ENCODE data around the gene RNF223.
"Not testable (repeated sequence)": the region's sequence is repeated elsewhere in the genome, so short reads cannot be mapped to it uniquely, and the experiment has no call there.

Gene RNF223

DNA sequence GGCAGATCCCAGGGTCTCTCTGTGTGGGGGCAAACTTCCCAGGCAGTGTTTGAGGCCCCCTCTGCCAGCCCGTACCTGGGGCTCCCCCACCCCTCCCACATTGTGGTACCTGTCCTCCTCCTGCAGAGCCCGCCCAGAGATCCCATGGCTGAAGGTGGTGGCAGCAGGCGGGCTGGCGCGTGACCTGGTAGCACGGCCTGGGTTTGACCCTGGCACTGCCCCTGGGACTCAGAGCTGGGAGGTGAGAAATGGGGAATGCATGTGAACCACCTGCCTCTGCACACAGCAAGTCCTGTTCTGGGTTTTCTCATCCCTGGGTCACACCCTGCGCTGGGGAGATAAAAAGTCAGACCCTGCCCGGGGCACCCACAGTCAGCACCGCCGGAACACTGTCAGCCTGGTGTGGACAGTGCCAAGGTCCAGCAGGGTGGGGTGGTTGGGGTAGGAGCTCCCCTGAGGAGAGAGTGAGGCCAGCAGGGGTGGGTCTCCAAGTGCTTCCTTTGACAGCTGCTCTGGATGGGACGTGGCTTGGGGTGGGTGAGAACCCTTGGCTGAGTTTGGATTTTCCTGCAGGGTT, 42.4 kb downstream of the RNF223 start:
- no peak for DNase-seq (ENCODE audit: extremely low read depth in 1 of 2, low read depth in 1 of 2)

DNA sequence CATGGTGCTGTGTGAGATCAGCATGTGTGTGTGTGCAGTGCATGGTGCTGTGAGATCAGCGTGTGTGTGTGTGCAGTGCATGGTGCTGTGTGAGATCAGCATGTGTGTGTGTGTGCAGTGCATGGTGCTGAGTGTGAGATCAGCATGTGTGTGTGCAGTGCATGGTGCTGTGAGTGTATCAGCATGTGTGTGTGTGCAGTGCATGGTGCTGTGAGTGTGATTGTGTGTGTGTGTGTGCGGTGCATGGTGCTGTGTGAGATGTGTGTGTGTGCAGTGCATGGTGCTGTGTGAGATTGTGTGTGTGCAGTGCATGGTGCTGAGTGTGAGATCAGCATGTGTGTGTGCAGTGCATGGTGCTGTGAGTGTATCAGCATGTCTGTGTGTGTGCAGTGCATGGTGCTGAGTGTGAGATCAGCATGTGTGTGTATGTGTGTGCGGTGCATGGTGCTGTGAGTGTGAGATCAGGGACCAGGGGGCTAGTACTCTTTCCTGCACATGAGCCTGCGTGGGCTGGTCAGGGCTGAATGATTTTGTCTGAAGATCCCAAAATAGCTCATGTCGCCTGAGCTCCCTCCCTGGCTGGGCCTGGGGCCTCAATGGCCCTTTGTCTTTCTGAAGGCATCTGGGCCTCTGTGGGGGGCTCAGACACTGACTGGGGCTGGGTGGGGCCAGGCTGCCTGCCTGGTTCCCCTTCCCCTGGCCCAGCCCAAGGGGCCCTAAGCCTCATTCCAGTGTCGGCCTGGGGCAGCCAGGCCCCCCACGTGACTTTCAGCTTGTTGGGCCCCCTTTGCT, 43.0 kb downstream of the RNF223 start:
- DNase-seq (ENCODE audit: extremely low read depth in 1 of 2, low read depth in 1 of 2), result not testable (repeated sequence)

DNA sequence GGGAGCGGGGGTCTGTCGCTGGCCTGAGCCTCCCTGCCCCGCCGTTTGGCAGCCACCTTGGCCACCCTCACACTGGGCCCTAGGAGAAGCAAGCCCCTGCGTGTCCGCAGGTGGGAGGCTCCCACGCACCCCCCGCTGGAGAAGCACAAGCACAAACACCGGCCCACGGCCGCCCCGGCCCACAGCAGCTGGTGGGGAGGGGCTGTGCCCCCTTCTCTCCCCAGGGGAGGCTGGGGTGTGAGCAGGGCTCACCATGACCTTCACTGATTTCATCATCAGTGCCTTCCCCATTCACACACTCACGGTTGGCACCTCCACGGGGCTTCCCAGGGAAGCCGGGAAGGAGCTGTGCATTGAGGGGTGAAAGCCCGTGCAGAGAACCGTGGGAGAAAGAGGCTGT, 46.3 kb downstream of the RNF223 start:
- no peak for DNase-seq (ENCODE audit: extremely low read depth in 1 of 2, low read depth in 1 of 2)

DNA sequence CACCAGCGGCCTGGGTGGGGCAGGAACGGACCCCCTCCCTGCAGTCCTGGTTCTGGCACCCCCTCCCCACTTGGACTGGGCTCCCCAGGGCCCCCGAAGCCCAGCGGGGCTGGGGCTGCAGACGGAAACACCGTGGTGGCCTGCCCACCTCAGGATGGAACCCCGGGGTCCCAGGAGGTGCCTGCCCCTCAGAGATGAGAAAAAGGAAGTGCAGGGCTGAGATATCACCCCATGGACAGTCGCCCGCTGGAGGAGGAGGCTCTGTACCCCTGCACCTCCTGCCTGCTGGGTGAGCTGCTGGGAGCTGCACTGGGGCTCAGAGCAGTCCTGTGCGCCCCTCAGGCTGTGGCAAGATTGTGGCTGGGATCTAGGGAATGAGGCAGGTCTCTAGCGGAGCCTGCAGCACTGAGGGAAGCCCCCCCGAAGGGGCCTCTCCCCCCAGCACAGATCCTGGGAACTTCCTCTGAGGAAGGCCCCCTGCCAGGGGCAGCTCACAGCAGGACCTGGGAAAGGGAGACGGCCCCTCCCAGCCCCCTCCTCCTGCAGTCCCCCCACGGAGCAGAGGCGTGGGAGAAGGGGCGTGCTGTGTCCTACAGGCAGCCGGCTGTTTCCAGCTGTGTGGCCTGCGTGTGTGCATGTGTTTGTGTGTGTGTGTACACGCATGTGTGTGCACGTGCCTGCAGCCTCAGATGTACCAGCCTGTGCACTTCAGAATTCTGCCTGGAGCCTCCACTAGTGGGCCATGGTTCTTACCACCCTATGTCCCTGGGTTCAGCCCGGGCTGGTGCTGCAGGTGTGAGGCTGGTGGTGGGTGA, 47.3 kb downstream of the RNF223 start:
- DNase-seq (ENCODE audit: extremely low read depth in 1 of 2, low read depth in 1 of 2), result no peak

DNA sequence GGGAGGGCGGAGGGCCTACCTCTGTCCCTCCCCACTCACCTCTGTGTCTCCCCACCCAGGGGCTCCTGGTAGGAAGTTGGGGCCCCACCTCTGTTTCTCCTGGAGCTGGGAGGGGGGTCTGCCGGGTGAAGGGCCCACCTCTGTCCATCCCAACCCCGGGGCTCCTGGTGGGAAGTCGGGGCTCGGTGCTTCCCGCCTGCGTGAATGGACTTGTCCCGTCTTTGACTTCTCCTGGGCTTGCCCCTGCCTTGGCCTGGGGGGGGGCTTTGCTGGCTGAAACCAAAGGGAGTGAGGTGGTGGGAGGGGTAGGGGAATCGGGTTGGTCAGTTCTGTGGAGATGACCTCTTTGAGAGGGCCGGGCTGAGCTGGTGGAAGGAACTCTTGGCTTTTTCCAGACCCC, 48.4 kb downstream of the RNF223 start:
- no peak for DNase-seq (ENCODE audit: extremely low read depth in 1 of 2, low read depth in 1 of 2)

DNA sequence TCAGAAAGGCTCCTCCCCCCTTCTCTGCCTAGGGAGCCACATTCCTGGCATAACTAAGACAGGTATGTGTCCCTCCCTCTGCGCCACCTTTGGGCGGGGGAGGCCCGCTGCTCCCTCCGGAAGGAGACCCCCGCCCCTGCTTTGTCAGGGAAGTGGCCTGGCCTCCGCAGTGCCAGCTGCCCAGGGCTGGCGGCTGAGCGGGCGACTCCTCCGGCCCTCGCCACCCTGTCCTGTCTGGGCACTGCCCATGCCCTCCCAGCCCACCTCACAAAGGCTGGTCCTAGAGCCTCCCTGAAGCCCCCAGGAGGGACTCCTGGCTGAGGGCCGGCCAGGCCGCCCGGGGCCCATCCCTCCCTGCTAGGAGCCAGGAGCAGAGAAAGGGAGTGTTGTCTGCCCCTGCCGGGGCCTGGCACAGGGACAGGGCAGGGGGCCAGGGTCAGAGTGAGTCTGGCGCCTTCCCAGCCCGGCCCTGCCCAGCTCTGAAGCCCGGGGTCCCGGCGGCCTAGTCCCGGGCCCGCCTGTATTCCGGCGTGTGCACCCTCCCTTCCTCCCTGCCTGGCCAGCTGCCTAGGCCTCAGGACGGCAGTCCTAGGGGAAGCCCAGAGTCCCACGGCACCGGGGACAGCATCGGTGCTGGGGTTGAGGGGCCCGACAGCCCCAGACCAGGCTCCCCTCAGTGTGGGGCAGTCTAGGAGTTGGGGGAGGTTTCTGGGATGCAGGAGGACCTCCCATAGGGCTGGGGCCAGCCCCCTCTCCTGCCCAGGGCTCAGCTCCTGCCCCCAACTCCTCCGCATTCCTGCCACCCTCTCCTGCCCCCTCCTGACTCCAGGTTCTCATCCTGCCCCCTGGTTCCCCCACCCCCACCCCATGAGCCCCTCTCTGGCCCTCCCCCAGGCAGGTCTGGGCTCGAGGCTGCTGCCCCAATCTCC, 49.1 kb downstream of the RNF223 start:
- no peak for DNase-seq (ENCODE audit: extremely low read depth in 1 of 2, low read depth in 1 of 2)

DNA sequence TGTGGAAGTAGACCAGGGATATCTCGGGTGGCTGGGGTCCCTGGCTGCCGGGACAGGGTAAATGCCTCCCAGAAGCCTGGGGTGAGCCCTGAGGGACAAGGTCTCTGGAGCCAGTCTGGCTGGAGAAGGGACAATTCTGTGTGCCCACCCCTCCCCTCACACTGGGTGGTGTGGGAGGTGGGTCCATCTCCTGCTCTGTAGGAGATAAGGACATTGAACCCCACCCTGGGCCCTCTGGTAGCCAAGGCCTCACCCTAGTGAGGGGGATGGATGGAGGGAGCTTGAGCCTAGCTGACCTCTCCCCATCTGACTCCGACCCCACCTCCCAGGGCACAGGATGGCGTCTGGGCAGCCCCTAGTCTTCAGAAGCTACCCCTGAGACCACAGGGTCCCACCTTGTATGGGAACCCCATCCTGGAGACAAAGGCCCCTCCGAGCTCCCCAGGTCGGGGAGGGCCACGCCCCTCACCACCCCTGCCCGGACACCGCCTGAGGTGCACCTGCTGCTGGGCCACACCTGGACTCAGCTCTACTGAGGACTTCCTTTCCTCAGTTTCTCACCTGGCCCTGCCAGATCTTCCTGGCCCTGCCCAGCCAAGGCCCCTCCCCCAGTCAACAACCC, 49.8 kb downstream of the RNF223 start:
- DNase-seq (ENCODE audit: extremely low read depth in 1 of 2, low read depth in 1 of 2), result no peak

DNA sequence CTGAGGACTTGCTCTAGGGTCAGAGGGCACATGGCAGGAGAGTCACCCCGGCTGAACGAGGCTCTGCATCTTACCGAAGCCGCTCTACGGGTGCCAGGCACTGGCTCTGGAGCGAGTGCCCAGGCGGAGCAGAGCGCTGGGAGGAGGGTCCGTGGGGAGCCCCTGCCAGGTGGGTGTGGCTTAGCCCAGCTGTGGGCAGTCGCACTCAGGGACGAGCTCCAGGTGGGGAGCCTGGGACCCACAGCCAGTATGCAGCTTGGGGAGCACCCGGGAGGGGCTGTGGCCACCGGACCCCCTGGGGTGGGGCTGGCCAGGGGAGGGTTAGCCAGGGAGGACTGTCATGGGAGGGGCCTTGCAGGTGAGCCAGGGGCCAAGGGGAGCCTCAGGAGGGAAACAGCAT, 50.4 kb downstream of the RNF223 start:
- no peak for DNase-seq (ENCODE audit: extremely low read depth in 1 of 2, low read depth in 1 of 2)

DNA sequence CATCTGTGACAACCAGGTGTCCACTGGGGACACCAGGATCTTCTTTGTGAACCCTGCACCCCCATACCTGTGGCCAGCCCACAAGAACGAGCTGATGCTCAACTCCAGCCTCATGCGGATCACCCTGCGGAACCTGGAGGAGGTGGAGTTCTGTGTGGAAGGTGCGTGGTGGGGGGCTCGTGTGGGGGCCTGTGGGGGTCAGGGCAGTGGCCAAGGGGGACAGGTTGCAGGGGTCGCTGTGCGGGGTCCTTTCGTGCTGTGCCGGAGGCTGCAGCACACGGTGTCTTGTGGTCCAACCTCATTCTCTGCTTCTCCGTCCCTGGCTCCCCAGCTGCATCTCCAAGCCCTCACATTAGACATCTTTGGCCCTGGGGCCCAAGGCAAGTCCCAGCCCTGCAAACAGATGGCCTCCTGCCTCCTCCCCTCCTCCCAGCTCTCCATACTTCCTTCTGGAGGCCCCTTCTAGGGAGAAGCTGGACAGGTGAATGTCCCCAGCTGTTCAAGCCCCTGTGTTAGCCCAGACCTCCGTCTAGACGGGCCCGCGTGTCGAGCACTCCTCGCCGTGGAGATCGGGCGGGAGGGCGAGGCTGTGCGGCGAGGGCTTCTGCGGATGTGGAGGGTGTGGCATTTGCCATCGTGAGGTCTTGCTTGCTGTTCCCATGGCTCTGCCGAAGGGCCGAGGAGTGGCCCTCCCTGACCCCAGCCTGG, 51.6 kb downstream of the RNF223 start:
- DNase-seq (ENCODE audit: extremely low read depth in 1 of 2, low read depth in 1 of 2), result no peak

DNA sequence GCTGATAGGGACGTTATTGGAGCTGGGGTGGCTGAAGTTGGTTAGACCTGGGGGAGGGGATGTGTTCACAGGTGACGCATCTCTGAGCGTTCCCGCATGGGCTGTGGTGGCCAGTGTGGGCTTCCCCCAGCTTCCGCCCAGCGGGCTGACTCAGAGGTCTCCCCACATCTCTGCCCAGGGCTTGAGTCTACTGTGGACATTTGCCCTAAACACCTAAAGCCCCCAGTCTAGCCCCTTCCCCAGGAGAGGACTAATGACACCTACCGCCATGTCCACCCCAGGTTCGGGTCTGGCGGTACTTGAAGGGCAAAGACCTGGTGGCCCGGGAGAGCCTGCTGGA, 52.2 kb downstream of the RNF223 start:
- no peak for DNase-seq (ENCODE audit: extremely low read depth in 1 of 2, low read depth in 1 of 2)

DNA sequence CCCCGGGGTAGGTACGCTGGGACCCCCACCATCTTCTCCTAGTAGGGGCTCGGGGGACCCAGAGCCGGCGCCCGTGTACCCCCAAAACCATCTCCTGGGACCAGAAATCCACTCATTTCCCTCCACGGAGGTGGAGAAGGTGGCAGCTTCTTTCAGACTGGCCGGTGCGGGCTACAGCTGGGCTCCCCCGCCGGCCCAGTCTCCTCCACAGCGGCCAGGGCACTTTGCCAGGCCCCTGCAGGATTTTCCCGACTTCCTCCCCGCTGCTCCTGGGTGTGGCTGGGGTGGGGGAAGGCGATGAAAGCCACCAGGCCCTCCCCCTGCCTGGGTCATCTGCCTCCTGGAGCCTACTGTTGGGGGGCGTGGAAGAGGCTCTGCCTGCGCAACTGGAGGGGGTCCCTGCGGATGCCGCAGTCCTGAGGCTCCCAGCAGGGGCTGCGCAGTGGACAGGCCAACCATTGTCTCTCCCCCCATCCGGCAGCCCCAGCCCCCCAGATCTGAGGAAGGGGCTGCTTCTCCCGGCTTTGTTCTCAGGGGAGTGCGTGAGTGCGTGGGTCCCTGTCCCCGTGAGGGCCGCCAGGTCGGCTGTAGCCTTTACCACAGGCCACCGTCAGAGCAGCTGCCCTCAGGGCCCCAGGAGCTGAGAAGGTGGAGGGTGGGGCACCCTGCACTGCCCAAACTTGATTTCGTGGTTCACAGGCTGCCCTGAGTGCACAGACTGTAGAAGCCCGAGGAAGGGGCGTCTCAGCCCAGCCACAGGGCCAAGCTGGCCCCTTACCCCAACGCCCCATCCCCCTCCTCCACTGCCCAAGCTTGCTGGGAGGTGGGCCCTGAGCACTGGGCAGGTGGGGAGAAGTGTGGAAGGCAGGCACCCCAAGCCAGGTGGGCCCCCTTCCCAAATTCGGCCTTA, 52.8 kb downstream of the RNF223 start:
- no peak for DNase-seq (ENCODE audit: extremely low read depth in 1 of 2, low read depth in 1 of 2)

Data from stimulated activated CD8-positive, alpha-beta memory T cell treated with anti-CD3 and anti-CD28 coated beads, Interleukin-7, amount 100 ng/mL, for 48 hours (primary cell).